Central memory CD8-positive, alpha-beta T cell (primary cell): ENCODE results near the gene NOM1.
"Not testable (repeated sequence)": the region's sequence is repeated elsewhere in the genome, so short reads cannot be mapped to it uniquely, and the experiment has no call there.

Source experiments
- ATAC-seq: fragments of 150-1000 bp; cut with Tn5 transposase; replicated peaks from 2 replicates; pipeline ENCODE4 v1.10.0; 2022; ENCODE audit warnings: mild to moderate bottlenecking, moderate FRiP score, moderate number of reproducible peaks; ENCODE audit not compliant: poor library complexity, severe bottlenecking; ENCODE audit errors: extremely low read depth
- DNase-seq, 2 donors: peaks; one replicate each; pipeline ENCODE4 v3.0.0; 2021; ENCODE audit warnings: low spot score in 2 of 2
- H3K27ac Mint-ChIP-seq: one replicate; pipeline ENCODE4 v1.8.0; 2022; ENCODE audit warnings: low read depth, mild to moderate bottlenecking, moderate library complexity, mixed read lengths
- H3K27me3 Mint-ChIP-seq: one replicate; pipeline ENCODE4 v1.8.0; 2022; ENCODE audit warnings: mixed read lengths
- H3K36me3 Mint-ChIP-seq: one replicate; pipeline ENCODE4 v1.8.0; 2022; ENCODE audit warnings: mild to moderate bottlenecking, moderate library complexity, mixed read lengths; ENCODE audit not compliant: insufficient read depth
- H3K4me1 Mint-ChIP-seq: one replicate; pipeline ENCODE4 v1.8.0; 2022; ENCODE audit warnings: mixed read lengths
- H3K4me3 Mint-ChIP-seq: one replicate; pipeline ENCODE4 v1.8.0; 2022; ENCODE audit warnings: mild to moderate bottlenecking, moderate library complexity, mixed read lengths
- H3K9me3 Mint-ChIP-seq: one replicate; pipeline ENCODE4 v1.8.0; 2022; ENCODE audit warnings: mixed read lengths

The NOM1 gene, protein sequence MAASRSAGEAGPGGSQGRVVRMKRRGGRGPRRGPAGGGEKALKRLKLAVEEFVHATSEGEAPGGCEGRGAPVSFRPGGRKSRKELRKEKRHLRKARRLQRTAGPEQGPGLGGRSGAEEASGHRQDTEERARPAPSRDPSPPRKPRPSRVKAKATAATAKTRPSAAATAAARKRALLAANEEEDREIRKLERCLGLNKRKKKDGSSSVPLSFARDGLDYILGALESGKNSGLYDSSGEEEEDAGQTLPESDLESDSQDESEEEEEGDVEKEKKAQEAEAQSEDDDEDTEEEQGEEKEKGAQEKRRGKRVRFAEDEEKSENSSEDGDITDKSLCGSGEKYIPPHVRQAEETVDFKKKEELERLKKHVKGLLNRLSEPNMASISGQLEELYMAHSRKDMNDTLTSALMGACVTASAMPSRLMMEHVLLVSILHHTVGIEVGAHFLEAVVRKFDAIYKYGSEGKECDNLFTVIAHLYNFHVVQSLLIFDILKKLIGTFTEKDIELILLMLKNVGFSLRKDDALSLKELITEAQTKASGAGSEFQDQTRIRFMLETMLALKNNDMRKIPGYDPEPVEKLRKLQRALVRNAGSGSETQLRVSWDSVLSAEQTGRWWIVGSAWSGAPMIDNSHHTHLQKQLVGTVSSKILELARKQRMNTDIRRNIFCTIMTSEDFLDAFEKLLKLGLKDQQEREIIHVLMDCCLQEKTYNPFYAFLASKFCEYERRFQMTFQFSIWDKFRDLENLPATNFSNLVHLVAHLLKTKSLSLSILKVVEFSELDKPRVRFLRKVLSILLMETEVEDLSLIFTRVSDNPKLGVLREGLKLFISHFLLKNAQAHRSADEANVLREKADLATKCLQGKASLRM

DNA sequence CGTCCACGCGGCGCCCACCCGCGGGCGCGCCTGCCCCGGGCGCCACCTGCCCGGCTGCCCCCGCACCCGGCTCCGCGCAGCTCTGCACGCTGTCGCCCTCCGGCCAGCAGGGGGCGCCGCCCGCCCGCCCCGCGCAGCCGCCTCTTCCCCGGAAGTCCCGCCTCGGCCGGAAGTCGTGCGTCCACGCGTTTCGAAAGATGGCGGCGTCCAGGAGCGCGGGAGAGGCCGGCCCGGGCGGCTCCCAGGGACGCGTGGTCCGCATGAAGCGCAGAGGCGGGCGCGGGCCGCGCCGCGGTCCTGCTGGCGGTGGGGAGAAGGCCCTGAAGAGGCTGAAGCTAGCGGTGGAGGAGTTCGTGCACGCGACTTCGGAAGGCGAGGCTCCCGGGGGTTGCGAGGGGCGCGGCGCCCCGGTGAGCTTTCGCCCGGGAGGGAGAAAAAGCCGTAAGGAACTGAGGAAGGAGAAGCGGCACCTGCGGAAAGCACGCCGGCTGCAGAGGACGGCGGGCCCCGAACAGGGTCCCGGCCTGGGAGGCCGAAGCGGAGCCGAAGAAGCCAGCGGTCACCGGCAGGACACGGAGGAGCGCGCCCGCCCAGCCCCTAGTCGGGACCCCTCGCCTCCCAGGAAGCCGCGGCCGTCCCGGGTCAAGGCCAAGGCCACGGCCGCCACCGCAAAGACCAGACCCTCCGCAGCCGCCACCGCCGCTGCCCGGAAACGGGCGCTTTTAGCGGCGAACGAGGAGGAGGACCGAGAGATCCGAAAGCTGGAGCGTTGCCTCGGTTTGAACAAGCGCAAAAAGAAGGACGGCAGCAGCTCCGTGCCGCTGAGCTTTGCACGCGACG is at the start of gene NOM1:
NOM1 (plus strand) TSS at position 172 of the 840 bp plus-strand sequence; CDS start at position 198, 26 bp downstream.
- H3K27me3 Mint-ChIP-seq = peaks cover 8% of the 10 kb centered on the region
- peaks cover 19% of the 10 kb centered on the region for H3K4me1 Mint-ChIP-seq
- peak within 1 kb of the TSS; percentile 87 for H3K27ac Mint-ChIP-seq
- H3K9me3 Mint-ChIP-seq = no peaks in the 10 kb centered on the region
- peak; percentile 99 for ATAC-seq
- H3K36me3 Mint-ChIP-seq = peaks cover 22% of the 10 kb centered on the region
- peak; percentile 80 to 89 for DNase-seq
- H3K4me3 Mint-ChIP-seq = peak within 1 kb of the TSS; percentile 91

DNA sequence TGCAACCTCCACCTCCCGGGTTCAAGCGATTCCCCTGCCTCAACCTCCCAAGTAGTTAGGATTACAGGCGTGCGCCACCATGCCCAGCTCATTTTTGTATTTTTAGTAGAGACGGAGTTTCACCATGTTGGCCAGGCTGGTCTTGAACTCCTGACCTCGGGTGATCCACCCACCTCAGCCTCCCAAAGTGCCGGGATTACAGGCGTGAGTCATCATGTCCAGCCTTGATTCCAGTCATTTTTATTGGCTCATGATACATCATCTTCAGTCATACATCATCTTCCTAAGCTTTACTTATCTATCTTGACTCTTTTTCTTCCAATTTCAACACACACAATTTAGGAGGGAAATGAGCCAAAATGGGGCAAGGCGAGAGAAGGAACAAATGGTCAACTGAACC is 49.4 kb upstream of the NOM1 start:
- H3K4me3 Mint-ChIP-seq, H3K27ac Mint-ChIP-seq, H3K4me1 Mint-ChIP-seq, H3K9me3 Mint-ChIP-seq, DNase-seq, H3K36me3 Mint-ChIP-seq, ATAC-seq: not testable (repeated sequence)
- H3K27me3 Mint-ChIP-seq = peaks cover 32% of the 10 kb centered on the region

DNA sequence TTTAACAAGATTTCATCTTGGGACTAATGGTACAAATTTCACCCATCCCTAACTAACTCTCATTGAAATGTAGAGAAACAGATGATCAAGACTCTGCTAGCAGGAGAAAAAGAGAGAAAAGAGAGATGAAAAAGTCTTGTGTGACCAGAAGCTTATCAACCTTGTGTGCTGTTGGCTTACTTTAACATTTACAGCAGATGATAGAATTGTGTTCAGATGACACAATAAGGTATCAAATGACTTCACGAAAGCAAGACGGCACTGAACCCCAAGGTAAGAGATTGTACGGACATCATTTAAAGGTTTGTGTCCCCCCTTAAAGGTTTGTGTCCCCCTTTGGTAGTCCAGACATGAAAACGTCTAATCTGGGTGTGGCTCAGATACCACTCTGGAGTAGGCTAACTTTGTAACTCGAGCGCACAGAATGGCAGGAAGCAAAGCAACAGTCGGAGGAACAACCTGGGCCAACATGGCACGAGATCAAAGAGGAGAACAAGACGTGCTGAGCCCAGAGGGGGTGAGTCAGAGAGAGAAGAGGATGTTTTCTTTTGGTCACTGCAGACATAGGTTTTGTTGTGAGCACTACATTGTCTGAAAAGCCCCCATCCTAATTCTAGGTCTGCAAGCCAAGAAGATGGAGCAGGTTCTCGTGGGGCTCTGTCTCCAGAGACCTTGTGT is 46.1 kb upstream of the NOM1 start:
- H3K9me3 Mint-ChIP-seq = no peaks in the 10 kb centered on the region
- H3K4me3 Mint-ChIP-seq = no peak overlapping the region
- no peak for DNase-seq
- ATAC-seq = peak; percentile 70
- peaks cover 4% of the 10 kb centered on the region for H3K4me1 Mint-ChIP-seq
- H3K27ac Mint-ChIP-seq = no peak overlapping the region
- H3K36me3 Mint-ChIP-seq = peaks cover 3% of the 10 kb centered on the region
- peaks cover 32% of the 10 kb centered on the region for H3K27me3 Mint-ChIP-seq

DNA sequence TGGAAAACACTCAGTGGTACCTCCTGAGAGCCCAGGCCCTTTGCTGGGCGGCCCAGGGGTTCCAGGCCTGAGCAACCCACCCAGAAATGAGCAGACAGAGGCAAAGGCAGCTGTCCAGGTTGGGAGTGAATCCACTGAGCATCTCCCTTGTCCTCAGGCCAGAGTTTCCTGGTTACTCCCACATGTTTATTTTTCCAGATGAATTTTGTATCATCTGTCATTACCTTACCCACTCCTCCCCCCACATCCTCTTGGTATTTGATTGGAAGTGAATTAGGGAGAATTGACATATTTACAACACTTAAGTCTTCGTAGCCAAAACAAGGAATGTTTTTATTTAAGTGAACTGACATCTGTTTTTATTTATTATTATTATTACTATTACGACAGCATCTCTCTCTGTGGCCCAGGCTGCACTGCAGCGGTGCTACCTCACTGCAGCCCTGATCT is 43.3 kb upstream of the NOM1 start:
- DNase-seq (no peak), ATAC-seq (no peak)
- Mint-ChIP-seq H3K4me3 (no peak overlapping the region), H3K36me3 (peaks cover 3% of the 10 kb centered on the region), H3K27me3 (peaks cover 17% of the 10 kb centered on the region), H3K9me3 (no peaks in the 10 kb centered on the region), H3K4me1 (peaks cover 9% of the 10 kb centered on the region), H3K27ac (no peak overlapping the region)

DNA sequence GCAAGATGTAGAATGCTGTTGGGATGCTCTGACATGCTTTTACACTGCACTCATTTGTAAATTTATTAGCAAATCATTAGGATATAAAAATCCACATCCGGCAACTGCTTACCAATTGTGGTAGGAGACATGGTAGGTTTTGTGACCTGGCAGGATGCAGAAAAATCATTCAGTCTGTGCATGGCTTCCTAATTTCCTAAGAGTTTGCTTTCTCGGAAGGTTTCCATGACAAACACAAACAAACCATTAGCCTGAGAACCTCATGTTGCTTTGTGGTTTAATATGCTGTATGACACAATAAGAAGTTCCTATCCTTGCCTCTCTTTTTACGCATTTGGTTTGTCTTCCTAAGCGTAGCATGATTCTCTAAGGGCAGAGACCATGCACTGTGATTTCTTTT is 41.9 kb upstream of the NOM1 start:
- peaks cover 3% of the 10 kb centered on the region for H3K36me3 Mint-ChIP-seq
- DNase-seq = no peak
- H3K4me1 Mint-ChIP-seq = peaks cover 9% of the 10 kb centered on the region
- no peak overlapping the region for H3K27ac Mint-ChIP-seq
- no peak overlapping the region for H3K4me3 Mint-ChIP-seq
- H3K27me3 Mint-ChIP-seq = peaks cover 11% of the 10 kb centered on the region
- no peak for ATAC-seq
- H3K9me3 Mint-ChIP-seq = no peaks in the 10 kb centered on the region

DNA sequence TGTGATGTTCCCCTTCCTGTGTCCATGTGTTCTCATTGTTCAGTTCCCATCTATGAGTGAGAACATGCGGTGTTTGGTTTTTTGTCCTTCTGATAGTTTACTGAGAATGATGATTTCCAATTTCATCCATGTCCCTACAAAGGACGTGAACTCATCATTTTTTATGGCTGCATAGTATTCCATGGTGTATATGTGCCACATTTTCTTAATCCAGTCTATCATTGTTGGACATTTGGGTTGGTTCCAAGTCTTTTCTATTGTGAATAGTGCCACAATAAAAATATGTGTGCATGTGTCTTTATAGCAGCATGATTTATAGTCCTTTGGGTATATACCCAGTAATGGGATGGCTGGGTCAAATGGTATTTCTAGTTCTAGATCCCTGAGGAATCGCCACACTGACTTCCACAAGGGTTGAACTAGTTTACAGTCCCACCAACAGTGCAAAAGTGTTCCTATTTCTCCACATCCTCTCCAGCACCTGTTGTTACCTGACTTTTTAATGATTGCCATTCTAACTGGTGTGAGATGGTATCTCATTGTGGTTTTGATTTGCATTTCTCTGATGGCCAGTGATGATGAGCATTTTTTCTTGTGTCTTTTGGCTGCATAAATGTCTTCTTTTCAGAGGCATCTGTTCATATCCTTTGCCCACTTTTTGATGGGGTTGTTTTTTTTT is 39.8 kb upstream of the NOM1 start:
- H3K36me3 Mint-ChIP-seq, H3K9me3 Mint-ChIP-seq, H3K4me3 Mint-ChIP-seq, ATAC-seq, DNase-seq, H3K4me1 Mint-ChIP-seq, H3K27ac Mint-ChIP-seq: not testable (repeated sequence)
- H3K27me3 Mint-ChIP-seq = peaks cover 23% of the 10 kb centered on the region

DNA sequence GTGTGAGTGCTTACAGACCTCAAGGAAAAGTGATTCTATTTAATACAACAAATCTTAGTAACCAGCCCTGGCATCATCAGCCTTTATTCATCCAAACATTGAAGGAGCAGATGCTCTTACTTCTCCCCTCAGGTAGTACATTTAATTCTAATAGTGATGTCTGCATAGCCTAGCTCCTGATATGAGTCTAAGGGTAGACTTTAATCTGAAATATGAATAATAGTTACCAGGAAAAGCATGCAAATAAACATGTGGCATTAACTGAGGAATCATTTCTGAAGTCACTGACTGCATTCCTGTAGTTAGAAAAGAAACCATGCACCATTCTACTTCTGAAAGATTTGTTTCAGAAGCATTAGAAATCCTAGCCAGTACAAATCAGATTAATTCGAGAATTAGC is 30.9 kb upstream of the NOM1 start:
- H3K4me1 Mint-ChIP-seq = peaks cover 23% of the 10 kb centered on the region
- H3K36me3 Mint-ChIP-seq = peaks cover 11% of the 10 kb centered on the region
- DNase-seq (no peak), ATAC-seq (no peak)
- no peaks in the 10 kb centered on the region for H3K9me3 Mint-ChIP-seq
- no peak overlapping the region for H3K27ac Mint-ChIP-seq
- no peak overlapping the region for H3K4me3 Mint-ChIP-seq
- peaks cover 61% of the 10 kb centered on the region for H3K27me3 Mint-ChIP-seq

DNA sequence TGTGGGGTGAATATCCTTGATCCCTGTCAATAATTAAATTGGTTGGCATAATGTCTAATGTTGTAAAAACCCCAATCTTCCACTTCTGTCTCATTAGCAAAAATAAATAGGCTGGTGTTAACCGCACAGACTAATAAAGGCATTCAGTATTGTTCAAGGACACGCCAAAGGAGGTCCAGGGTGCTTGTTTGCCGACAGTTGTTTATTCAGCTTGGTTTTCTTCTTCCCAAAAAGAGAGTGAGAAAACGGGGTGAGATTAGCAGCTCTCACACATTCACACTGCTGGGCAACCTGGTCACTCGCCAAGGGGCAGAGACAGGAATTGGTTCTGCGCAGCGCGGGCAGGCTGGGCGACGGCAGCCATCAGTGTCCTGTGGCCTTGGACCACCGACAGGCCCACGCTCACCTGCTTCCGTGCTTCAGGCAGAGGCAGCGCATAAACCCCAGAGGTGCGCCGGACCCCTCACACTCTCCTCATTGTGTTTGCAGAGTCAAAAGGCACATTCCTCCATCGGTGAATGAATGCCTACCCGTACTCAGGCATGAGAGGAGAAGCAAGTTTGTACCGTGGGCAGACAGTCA is 30.3 kb upstream of the NOM1 start:
- peaks cover 29% of the 10 kb centered on the region for H3K4me1 Mint-ChIP-seq

DNA sequence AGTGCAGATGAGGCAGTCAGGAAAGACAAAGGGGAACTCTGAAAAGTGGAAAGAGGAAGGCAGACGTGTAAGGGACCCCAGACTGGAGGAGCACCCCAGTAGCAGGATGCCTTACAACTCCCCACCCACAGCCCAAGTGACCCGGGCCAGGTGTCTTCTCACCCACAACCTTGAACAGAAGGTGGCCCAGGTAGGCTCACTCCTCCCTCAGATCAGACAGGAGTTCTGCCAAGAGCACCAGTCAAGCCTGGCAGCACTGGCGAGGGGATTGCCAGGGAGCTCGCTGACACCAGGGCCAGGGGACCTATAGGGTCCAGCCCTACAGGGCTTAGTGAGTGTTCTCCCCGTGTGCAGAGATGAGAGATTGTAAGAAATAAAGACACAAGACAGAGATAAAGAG is 29.4 kb upstream of the NOM1 start:
- peaks cover 34% of the 10 kb centered on the region for H3K4me1 Mint-ChIP-seq

More for the DNA sequence above, 30.3 kb upstream of the NOM1 start:
- no peak overlapping the region for H3K4me3 Mint-ChIP-seq
- DNase-seq (no peak), ATAC-seq (no peak)
- H3K27me3 Mint-ChIP-seq = peaks cover 55% of the 10 kb centered on the region
- no peaks in the 10 kb centered on the region for H3K9me3 Mint-ChIP-seq
- H3K36me3 Mint-ChIP-seq = peaks cover 16% of the 10 kb centered on the region
- H3K27ac Mint-ChIP-seq = no peak overlapping the region

DNA sequence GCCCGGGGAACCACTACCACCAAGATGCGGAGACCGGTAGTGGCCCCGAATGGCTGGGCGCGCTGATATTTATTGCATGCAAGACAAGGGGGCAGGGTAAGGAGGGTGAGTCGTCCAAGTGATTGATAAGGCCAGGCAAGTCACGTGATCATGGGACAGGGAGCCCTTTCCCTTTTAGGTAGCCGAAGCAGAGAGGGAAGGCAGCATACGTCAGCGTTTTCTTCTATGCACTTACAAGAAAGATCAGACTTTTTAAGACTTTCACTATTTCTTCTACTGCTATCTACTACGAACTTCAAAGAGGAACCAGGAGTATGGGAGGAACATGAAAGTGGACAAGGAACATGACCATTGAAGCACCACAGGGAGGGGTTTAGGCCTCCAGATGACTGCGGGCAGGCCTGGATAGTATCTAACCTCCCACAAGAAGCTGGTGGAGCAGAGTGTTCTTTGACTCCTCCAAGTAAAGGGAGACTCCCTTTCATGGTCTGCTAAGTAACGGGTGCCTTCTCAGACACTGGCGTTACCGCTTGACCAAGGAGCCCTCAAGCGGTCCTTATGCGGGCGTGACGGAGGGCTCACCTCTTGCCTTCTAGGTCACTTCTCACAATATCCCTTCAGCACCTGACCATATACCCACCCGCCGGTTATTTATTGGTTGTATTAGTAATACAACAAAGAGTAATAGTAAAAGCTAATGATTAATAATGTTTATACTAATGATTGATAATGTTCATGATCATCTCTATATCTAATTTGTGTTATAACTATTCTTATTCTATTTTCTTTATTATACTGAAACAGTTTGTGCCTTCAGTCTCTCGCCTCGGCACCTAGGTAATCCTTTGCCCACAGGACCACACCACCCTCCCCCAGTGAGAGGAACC is 28.8 kb upstream of the NOM1 start:
- not testable (repeated sequence) for H3K4me3 Mint-ChIP-seq
- Mint-ChIP-seq H3K27ac (peak overlapping the region; percentile 38), H3K27me3 (peaks cover 46% of the 10 kb centered on the region)

More for the DNA sequence above, 29.4 kb upstream of the NOM1 start:
- H3K27ac Mint-ChIP-seq = no peak overlapping the region
- H3K9me3 Mint-ChIP-seq = no peaks in the 10 kb centered on the region
- DNase-seq (no peak), ATAC-seq (no peak)
- no peak overlapping the region for H3K4me3 Mint-ChIP-seq
- peaks cover 16% of the 10 kb centered on the region for H3K36me3 Mint-ChIP-seq
- peaks cover 52% of the 10 kb centered on the region for H3K27me3 Mint-ChIP-seq

More for the DNA sequence above, 28.8 kb upstream of the NOM1 start:
- Mint-ChIP-seq H3K4me1 (peaks cover 34% of the 10 kb centered on the region), H3K36me3 (peaks cover 16% of the 10 kb centered on the region)
- DNase-seq, ATAC-seq, H3K9me3 Mint-ChIP-seq: not testable (repeated sequence)
